GM19099 (cell line): Measurements from ENCODE around the gene APMAP.
A peak's percentile ranks its signal among the peaks of the same experiment; 100 is the strongest.

Source experiments
- POLR2A ChIP-seq: IDR thresholded peaks from 3 replicates; pipeline ENCODE4 v1.6.1; 2011; ENCODE audit warnings: low read depth; ENCODE audit not compliant: insufficient read length; ENCODE audit errors: extremely low read depth

APMAP gene, protein sequence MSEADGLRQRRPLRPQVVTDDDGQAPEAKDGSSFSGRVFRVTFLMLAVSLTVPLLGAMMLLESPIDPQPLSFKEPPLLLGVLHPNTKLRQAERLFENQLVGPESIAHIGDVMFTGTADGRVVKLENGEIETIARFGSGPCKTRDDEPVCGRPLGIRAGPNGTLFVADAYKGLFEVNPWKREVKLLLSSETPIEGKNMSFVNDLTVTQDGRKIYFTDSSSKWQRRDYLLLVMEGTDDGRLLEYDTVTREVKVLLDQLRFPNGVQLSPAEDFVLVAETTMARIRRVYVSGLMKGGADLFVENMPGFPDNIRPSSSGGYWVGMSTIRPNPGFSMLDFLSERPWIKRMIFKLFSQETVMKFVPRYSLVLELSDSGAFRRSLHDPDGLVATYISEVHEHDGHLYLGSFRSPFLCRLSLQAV

GRCh38 chr20:24992487-24993205 lies at the start of gene APMAP:
TSS of gene APMAP (minus strand) at chr20:24992751. CDS start at chr20:24992688, 63 bp downstream.
- TF ChIP-seq POLR2A, result peak; percentile 95

DNA sequence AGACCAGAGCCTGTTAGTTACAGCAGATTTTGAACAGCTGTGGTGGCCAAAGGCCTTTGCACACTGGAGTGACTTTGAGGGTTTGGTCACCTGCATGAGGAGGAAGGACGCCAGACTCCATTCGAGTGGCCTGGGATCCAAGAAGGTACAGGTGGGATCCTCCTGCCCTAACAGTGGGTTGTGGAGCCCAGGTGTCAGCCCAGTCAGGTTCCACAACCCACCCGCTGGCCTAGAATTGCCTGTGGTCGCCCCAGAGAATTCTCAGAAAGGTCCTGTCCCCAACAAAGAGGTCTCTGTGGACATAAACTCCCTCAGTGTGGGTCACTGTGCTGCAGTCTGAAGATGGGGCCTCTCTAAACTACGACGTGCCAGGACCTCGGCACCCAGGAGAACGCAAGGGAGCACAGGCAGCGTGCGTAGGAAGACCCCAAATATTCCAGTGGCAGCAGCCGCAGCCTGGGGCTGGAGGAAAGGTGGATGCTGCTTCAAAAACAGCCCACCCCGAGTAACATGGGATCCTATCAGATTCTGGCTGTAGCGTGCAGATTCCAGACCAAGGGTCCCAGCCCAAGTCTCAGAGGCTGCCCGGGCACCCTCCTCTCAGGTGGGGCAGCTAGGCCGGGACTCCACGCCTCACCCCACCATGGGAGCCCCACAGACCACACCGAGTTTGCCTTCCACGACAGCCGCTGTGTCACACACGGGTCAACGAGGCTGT lies 49.4 kb upstream of the APMAP start:
- TF ChIP-seq POLR2A, result no peak

- no peak for TF ChIP-seq POLR2A
Observed at GRCh38 chr20:25040438-25040831, 47.9 kb upstream of the APMAP start.

GRCh38 chr20:25039697-25040437 lies 47.3 kb upstream of the APMAP start:
- no peak for TF ChIP-seq POLR2A

- TF ChIP-seq POLR2A, result no peak
Observed at GRCh38 chr20:25038591-25039015, 46.1 kb upstream of the APMAP start.

GRCh38 chr20:25038103-25038410 lies 45.5 kb upstream of the APMAP start:
- TF ChIP-seq POLR2A, result no peak

GRCh38 chr20:25037288-25038102 lies 44.9 kb upstream of the APMAP start:
- no peak for TF ChIP-seq POLR2A

DNA sequence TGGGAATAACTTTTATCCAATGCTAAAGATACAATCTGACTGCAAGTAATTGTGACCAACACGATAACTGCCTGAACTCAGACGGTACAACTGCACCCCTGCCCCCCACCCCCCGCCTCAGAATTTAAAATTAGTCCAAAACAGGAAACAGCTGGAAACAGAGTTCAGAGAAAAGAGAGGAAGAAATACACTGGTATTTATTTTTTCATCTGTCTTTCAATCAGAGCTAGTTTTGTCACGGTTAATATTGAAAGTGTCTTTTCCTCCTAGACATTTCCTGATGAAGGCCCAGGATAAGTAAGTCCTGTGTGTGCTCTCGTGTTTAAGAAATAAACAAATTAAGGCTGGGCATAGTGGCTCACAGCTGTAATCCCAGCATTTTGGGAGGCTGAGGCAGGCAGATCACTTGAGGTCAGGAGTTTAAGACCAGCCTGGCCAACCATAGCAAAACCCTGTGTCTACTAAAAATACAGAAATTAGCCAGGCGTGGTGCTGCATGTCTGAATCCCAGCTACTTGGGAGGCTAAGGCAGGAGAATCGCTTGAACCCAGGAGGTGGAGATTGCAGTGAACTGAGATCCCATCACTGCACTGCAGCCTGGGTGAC lies 43.9 kb upstream of the APMAP start:
- TF ChIP-seq POLR2A, result no peak

GRCh38 chr20:25035921-25036320 lies 43.4 kb upstream of the APMAP start:
- TF ChIP-seq POLR2A, result no peak

DNA sequence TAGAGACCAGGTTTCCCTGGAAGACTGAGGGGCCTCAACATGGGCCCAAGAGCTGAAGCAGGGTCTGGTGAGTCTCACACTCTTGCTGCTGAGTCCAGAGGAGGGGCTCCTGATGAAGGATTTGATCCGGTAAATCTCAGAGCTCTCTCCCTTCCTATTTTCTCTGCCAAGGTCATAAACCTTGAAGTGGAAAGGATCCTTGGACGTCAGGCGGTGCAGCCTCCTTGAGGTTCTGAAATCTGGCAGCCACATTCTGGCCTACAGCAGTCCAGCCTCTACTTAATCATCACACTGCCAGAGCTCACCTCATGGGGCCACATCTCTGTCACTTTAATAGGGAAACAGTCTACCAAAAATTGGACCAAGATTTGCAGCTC lies 41.4 kb upstream of the APMAP start:
- no peak for TF ChIP-seq POLR2A

DNA sequence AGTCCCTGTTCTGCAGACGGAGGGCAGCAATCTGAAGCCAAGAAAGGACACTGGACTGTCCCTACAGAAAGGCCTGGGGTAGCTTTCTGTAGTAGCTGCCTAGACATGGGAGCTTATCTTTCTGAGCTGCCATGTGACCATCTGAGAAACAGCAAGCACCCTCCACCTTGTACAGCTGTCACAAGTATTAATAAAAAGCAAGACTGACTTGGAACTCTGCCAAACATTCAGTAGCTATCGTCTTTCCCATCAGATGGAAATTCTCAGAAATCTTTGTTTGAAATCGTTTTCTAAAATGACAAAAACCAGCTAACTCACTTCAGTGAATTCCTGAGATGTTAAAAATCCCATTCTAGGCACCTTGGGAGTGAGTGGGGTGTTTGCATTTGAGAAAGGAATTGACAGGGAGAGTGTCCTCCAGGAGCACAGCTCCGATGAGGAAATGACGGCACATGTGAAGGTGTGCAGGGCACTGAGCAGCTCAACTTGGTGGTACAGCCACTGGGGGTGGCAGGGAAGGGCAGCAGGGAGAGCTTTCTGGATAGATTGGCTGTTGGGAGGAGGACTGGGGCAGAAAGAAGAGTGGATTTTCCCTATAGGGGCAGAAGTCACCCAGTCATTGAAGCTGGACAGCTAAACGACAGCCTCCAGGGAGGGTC lies 40.8 kb upstream of the APMAP start:
- no peak for TF ChIP-seq POLR2A

GRCh38 chr20:25032478-25033264 lies 40.1 kb upstream of the APMAP start:
- TF ChIP-seq POLR2A, result no peak

DNA sequence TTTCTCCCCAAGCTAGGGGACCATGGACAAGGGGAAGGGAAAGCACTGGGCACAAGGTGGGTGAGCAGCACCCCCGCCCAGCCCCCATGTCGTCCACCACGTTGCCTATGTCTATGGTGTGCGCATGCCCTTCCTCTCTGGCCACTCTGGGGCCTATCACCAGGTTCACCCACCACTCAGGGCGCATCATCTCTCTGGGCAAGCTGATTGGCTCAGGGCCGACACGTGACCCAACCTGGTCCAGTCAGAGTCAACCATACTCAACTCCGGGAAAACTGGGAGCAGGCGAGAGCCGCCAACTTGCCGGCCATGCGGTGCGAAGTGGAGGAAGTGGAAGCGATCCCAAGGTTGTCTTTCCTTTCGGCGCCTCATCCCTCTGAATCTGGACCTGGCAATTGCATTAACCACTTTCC lies 39.5 kb upstream of the APMAP start:
- TF ChIP-seq POLR2A, result no peak

DNA sequence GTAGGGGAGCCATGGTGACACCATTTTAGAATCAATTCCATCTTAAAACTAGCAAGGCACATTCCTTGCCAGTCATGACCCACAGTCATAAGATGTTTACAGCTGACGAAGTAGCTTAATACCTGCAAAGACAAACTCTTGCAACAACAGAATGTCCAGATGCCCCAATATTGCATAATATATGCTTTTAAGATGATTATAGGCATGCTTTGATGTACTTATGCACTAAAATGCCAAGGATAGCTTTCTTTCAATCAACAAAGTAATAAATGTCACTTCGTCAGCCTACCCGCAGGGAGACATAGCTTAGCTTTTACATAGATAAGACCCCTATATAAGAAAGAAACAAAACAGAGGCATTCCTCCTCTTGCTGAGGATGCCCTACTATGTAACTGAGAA lies 38.7 kb upstream of the APMAP start:
- TF ChIP-seq POLR2A, result no peak
